Body of pancreas (tissue), 4 donors: ENCODE data around the gene PRR18.

Experiments used
- POLR2A ChIP-seq, 3 donors: fragments of 450-650 bp; IDR thresholded peaks; one replicate each; pipeline ENCODE4 v1.6.1; 2016; ENCODE audit warnings: antibody characterized with exemption in 3 of 3, mild to moderate bottlenecking in 2 of 3
- TF ChIP-seq, protein P1 (sequence below), 7 experiments: fragments of 450-650 bp in 4 of 7; fragments of 200-600 bp in 3 of 7; sonication (generic) in 3 of 7; IDR thresholded peaks; one replicate each; pipeline ENCODE4 v1.5.1; 2016 to 2019; ENCODE audit warnings: antibody characterized with exemption in 7 of 7

DNA sequence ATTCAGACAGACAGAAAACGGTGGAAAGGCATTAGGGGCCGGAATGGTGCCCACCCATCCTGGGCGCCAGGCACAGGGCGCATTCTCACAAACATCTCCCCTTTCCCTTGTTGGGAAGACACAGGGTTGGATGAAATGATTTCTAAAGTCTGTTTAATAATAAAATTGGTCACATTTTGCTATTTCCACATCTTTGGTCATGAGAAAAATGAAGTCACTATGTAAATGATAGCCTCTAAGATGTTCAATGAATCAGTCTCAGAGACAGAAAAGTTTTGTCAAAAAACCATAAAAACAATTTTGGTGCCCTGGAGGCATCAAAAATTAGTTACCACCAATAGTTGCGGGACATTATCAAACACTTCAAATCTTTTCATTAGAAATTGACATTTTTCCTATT is 40.7 kb downstream of the PRR18 start:
- TF ChIP-seq, protein P1, sequence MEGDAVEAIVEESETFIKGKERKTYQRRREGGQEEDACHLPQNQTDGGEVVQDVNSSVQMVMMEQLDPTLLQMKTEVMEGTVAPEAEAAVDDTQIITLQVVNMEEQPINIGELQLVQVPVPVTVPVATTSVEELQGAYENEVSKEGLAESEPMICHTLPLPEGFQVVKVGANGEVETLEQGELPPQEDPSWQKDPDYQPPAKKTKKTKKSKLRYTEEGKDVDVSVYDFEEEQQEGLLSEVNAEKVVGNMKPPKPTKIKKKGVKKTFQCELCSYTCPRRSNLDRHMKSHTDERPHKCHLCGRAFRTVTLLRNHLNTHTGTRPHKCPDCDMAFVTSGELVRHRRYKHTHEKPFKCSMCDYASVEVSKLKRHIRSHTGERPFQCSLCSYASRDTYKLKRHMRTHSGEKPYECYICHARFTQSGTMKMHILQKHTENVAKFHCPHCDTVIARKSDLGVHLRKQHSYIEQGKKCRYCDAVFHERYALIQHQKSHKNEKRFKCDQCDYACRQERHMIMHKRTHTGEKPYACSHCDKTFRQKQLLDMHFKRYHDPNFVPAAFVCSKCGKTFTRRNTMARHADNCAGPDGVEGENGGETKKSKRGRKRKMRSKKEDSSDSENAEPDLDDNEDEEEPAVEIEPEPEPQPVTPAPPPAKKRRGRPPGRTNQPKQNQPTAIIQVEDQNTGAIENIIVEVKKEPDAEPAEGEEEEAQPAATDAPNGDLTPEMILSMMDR (IDR thresholded peaks at IDR 0.05): no peak
- no peak for TF ChIP-seq POLR2A (IDR thresholded peaks at IDR 0.05)
